HG02759 (cell line): ENCODE results near the gene DNMBP.
"Not testable (repeated sequence)": the region's sequence is repeated elsewhere in the genome, so short reads cannot be mapped to it uniquely, and the experiment has no call there.

Experiments used
- ATAC-seq: cut with Tn5 transposase; IDR thresholded peaks from one replicate; pipeline ENCODE4 v1.9.1; 2021; ENCODE audit warnings: mild to moderate bottlenecking, moderate library complexity; ENCODE audit not compliant: unreplicated experiment

Gene DNMBP

GRCh38 chr10:99917963-99918825, 91.6 kb downstream of the DNMBP start:
- ATAC-seq = no peak

DNA sequence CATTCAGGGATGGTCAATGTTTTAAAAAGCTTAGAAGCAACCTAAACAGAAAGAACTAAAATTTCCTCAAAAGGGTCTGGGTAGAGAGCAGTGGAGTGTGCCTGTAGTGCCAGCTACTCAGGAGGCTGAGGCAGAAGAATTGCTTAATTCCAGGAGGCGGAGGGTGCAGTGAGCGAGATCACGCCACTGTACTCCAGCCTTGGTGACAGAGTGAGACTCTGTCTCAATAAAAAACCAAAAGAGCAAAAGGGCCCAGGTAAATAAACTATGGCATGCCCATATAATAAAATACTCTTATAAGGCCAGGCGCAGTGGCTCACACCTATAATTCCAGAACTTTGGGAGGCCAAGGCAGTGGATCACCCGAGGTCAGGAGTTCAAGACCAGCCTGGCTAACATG, 93.0 kb downstream of the DNMBP start:
- ATAC-seq = no peak

DNA sequence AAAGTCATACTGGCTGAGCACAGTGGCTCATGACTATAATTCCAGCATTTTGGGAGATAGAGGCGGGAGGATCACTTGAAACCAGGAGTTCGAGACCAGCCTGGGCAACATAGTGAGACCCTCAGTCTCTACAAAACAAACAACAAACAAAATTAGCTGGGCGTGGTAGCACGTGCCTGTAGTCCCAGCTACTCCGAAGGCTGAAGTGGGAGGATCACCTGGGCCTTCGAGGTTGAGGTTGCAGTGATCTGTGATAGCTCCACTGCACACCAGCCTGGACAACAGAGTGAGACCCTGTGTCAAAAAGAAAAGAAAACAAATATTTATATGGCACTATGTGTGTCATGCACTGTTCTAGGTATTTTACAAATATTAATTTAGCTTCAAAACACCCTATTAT, 94.3 kb downstream of the DNMBP start:
- no peak for ATAC-seq

- no peak for ATAC-seq
Observed at GRCh38 chr10:99914236-99914635, 95.5 kb downstream of the DNMBP start.

DNA sequence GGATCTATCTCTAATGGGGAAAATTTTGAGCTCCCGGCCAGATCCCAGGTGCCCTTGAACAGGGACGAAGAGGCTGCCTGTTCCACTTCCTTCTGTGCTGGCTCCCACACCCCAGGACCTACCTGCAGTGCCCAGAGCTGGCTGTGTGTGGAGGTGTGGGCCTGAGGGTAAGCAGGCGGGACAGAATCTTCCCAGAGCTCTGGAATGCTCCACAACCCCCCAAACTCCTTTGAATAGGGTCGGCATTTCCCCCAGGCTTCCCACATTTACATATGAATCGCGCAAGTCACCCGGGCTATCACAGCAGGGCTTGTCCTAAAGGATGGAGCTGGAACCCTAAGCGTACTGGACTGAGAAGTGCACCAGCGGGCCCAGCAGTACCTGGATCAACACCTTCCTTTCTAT, 95.9 kb downstream of the DNMBP start:
- ATAC-seq = no peak

- no peak for ATAC-seq
Observed at GRCh38 chr10:99912041-99912440, 97.7 kb downstream of the DNMBP start.

DNA sequence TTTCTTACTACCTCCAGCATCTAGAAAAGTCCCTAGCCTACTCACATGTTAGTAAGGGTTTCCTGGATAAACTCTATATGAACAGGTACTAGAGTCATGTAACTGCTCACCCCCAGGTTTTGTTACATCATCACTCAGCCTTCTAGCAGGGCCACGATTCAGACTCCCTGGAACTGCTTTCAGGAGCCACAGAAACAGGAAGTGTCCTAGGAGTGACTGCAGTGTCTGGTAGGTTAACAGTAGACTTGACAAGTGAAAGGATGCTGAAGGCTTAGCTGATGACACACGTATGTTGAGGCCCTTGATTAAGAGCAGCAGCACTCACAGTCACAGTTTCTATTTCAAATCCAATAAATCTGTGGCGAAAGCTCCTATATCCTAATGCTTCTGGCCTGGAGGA, 101.2 kb downstream of the DNMBP start:
- no peak for ATAC-seq

DNA sequence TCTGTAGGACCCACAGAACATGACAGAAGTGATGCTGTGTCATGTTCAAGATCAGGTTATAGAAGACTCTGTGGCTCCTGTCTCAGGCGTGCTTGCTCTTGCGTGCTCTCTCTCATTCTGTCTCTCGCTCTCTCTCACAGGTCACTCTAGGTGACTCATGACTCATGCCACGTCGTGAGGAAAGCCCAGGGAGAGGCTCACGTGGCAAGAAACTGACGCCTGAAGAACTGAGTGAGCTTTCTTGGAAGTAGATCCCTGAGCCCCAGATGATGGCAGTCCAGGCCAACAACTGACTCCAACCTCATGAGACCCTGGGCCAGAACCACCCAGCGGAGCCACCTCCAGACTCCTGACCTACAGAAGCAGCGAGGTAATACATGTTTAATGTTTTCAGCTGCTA, 103.3 kb downstream of the DNMBP start:
- ATAC-seq = no peak

GRCh38 chr10:99905971-99906370, 103.8 kb downstream of the DNMBP start:
- ATAC-seq = no peak

DNA sequence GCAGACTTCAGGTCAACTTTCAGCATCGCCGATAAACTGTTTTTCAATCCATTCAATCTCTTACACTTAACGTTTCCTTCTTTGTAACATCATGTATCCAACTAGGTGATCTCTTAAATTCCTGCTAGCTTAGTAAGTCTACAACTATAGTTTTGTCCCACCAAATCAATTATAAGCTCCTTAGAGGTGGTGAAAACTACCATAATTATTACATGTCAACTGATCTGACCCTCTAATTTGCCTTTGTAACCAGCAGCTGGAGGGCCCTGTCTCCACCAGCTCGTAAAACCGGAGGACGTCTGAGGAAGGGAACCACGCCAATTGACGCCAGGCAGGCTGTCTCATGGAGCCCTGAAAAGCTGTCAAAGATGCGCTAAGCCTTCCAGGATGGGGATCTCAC, 113.9 kb downstream of the DNMBP start:
- no peak for ATAC-seq

GRCh38 chr10:99895066-99895465, 114.7 kb downstream of the DNMBP start:
- ATAC-seq = not testable (repeated sequence)

DNA sequence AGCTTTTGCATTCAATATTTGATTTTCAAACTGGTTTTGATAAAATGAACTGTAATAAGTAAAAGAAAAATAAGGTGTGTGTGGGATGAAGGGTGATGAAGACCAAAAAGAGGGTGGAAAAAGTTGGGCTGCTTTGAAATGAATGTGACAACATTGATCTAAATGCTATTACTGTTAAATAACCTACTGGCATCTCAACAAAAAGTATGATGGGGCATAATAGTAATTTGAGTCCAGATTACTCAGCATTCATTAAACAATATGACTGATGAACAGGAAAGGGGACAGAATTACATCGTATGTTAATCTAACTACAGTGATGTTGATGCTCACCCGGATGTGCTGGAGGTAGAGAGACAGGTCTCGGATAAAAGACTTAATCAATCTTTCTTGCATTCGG, 115.1 kb downstream of the DNMBP start:
- ATAC-seq = no peak

DNA sequence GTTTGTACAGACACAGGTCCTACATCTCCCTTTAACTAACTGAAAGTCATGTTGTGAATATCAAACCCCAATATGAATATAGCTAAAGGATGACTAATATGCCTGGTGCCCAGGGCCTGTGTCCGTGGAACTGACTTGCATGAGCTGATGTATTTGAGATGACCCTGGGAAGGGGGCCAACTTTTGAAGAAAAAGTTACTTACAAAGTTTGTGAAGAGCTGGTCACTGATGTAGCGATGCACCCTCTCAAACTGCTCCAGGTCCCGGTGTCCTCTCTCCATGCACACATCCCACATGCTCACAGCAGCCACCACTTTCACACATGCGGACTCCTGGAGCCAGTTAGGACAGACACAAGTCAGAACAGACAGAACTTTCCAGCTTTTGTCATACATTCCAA, 121.1 kb downstream of the DNMBP start:
- no peak for ATAC-seq

DNA sequence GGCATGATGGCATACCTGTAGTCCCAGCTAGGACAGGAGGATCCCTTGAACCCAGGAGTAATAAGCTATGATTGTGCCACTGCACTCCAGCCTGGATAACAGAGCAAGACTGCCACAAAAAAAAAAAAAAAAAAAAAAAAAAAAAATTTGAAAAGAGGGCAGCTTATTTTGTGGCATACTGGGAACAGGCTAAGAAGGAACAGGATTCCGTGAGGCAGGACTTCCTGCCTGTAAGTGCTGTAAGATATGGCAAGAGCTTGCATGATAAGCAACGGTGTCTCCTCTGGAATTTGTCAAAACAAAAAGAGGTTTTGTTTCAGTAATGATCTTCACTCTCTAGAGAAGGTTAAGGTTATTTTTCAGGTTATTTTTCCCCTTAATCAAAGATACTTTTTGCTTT, 126.2 kb downstream of the DNMBP start:
- ATAC-seq = no peak

DNA sequence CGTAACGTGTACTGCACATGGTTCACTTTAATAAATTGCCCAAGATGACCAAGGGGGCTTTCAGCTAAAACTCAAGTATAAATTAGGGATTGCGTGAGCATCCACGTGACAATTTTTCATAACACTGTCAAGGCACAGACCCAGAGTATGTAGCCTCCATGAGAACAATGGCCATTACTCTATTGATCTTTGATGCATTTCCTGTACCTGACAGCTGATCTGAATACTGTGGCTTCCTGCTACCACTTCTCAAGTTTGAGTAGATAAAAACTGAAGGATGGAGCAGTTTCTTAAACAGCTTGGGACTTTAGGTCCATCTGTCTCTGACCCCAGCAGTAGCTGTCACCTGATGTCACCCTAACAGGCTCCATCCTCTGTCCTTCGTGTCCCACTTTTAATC, 128.4 kb downstream of the DNMBP start:
- ATAC-seq = no peak

DNA sequence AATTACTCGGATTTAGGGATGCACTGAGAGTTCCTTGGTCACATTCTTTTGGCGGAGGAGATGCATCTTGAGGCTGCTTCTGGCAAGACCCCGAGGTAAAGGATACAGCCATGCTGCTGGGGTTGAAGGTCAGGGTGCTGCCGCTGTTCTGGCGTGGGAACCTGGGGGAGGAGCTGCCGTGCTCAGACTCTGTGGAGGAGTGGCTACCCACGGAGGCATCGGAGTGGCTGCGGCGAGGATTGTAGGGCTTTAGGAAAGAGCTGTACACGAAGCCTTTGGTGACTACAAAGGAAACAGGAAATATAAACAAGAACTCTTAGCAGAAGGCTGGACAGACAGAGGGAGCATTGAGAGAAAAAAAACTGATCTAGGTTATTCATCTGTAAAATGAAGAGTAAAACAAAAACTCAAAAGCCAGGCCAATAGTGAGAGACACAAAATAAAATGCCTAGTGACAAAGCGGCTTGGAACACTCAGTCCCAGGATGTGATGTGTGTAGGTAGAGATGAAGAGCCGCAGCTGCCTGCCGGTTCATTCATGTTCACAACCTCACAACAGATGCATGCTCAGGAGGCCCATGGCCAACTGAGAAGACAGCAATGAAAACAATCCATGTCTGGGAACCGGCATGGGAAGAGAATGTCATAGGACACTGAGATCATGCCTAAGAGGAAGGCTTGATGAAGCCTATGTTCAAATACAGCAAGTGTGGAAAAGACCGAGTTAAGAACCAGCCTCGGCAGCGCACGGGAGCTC, 129.5 kb downstream of the DNMBP start:
- ATAC-seq = no peak

DNA sequence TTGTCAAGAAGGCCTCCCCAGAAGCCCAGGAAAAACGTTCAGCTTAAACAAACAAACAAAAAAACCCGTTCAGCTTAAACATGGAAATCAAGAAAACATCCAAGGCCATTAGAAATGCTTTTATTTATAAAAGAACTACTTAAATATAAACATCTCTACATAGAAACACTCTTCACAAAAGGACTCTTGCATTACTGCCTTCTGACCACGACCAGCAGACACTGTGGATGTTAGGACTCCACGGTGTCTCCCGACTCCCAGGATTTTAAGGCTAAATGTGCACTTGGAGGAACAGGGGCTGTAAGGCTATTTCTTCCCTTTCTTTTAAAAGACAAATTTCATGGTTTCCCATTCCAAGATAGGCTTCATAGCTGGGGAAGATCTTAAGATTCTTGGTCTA, 134.3 kb downstream of the DNMBP start:
- no peak for ATAC-seq

- no peak for ATAC-seq
Observed at GRCh38 chr10:99874341-99875085, 135.2 kb downstream of the DNMBP start.

GRCh38 chr10:99873846-99874245, 135.9 kb downstream of the DNMBP start:
- no peak for ATAC-seq

- no peak for ATAC-seq
Observed at GRCh38 chr10:99872367-99873162, 137.2 kb downstream of the DNMBP start.
